ENCODE results near the gene PLK3.

The PLK3 gene

GRCh38 chr1:44799770-44800584, at the start of gene PLK3:
TSS of gene PLK3 (plus strand) at chr1:44800377. CDS start at chr1:44800464, 87 bp downstream.
- H4K20me1 ChIP-seq (ENCODE audit: insufficient read depth, low read length): no peaks in the 10 kb centered on the region
- H3K27ac ChIP-seq (ENCODE audit: low read length): peak within 1 kb of the TSS; percentile 88
- peaks cover 29% of the 10 kb centered on the region for H3K36me3 ChIP-seq (ENCODE audit: insufficient read depth, low read length)
- peak within 1 kb of the TSS; percentile 89 for H2AFZ ChIP-seq (ENCODE audit: low read depth, low read length)
- peak within 1 kb of the TSS; percentile 55 to 76; a peak in 3 of 4 replicates for H3K4me3 ChIP-seq (ENCODE audit: low read depth in 1 of 2, low read length in 2 of 2)
- H3K4me1 ChIP-seq (ENCODE audit: insufficient read depth, low read length): peaks cover 34% of the 10 kb centered on the region
- TF ChIP-seq EZH2 (IDR thresholded peaks at IDR 0.05; ENCODE audit: borderline replicate concordance, low read depth, low read length, severe bottlenecking) (no peak), CTCF (IDR thresholded peaks at IDR 0.05; ENCODE audit: borderline replicate concordance, extremely low read depth, low read length, poor library complexity, severe bottlenecking) (peak; percentile 89)
- H3K9ac ChIP-seq (ENCODE audit: low read depth, low read length): peak within 1 kb of the TSS; percentile 87
- H3K27me3 ChIP-seq (ENCODE audit: insufficient read depth, low read length, poor library complexity): no peaks in the 10 kb centered on the region
- DNase-seq: peak; percentile 98
- ATAC-seq (ENCODE audit: insufficient read depth, low read depth): peak; percentile 85
- peak within 1 kb of the TSS; percentile 92 for H3K4me2 ChIP-seq (ENCODE audit: insufficient read depth, low read length)
- no peaks in the 10 kb centered on the region for H3K9me3 ChIP-seq (ENCODE audit: insufficient read depth, low read length, severe bottlenecking)
- no peaks in the 10 kb centered on the region for H3K79me2 ChIP-seq (ENCODE audit: insufficient read depth, low read length)

- Histone ChIP-seq H2AFZ (ENCODE audit: low read depth, low read length) (no peak overlapping the region), H3K9me3 (ENCODE audit: insufficient read depth, low read length, severe bottlenecking) (no peaks in the 10 kb centered on the region), H3K4me1 (ENCODE audit: insufficient read depth, low read length) (no peaks in the 10 kb centered on the region), H4K20me1 (ENCODE audit: insufficient read depth, low read length) (0 out of 2 replicates have a peak, but pooled peaks cover 5% of the 10 kb centered on the region), H3K27me3 (ENCODE audit: insufficient read depth, low read length, poor library complexity) (no peaks in the 10 kb centered on the region), H3K27ac (ENCODE audit: low read length) (0 out of 2 replicates have a peak overlapping the region, but pooled peaks have one; percentile 17), H3K79me2 (ENCODE audit: insufficient read depth, low read length) (no peaks in the 10 kb centered on the region; the same call in 1 of the 2 replicates), H3K4me3 (ENCODE audit: low read depth in 1 of 2, low read length in 2 of 2) (no peak overlapping the region), H3K9ac (ENCODE audit: low read depth, low read length) (no peak overlapping the region), H3K36me3 (ENCODE audit: insufficient read depth, low read length) (peaks cover 99% of the 10 kb centered on the region), H3K4me2 (ENCODE audit: insufficient read depth, low read length) (no peak overlapping the region)
- DNase-seq: no peak
- 0 out of 3 replicates have a peak, but pooled peaks have one; percentile 21 for ATAC-seq (ENCODE audit: insufficient read depth, low read depth)
- TF ChIP-seq EZH2 (IDR thresholded peaks at IDR 0.05; ENCODE audit: borderline replicate concordance, low read depth, low read length, severe bottlenecking): no peak
- no peak for TF ChIP-seq CTCF (IDR thresholded peaks at IDR 0.05; ENCODE audit: borderline replicate concordance, extremely low read depth, low read length, poor library complexity, severe bottlenecking)
These were observed 42.8 kb upstream of the PLK3 start for GRCh38 chr1:44757420-44757819.

- H2AFZ ChIP-seq (ENCODE audit: low read depth, low read length): no peak overlapping the region
- H3K9me3 ChIP-seq (ENCODE audit: insufficient read depth, low read length, severe bottlenecking): no peaks in the 10 kb centered on the region
- no peak overlapping the region for H3K4me3 ChIP-seq (ENCODE audit: low read depth in 1 of 2, low read length in 2 of 2)
- ATAC-seq (ENCODE audit: insufficient read depth, low read depth): no peak
- TF ChIP-seq CTCF (IDR thresholded peaks at IDR 0.05; ENCODE audit: borderline replicate concordance, extremely low read depth, low read length, poor library complexity, severe bottlenecking): no peak
- no peak for TF ChIP-seq EZH2 (IDR thresholded peaks at IDR 0.05; ENCODE audit: borderline replicate concordance, low read depth, low read length, severe bottlenecking)
- H3K4me1 ChIP-seq (ENCODE audit: insufficient read depth, low read length): no peaks in the 10 kb centered on the region
- H4K20me1 ChIP-seq (ENCODE audit: insufficient read depth, low read length): no peaks in the 10 kb centered on the region
- no peak overlapping the region for H3K4me2 ChIP-seq (ENCODE audit: insufficient read depth, low read length)
- DNase-seq: no peak
- no peaks in the 10 kb centered on the region; the same call in 1 of the 2 replicates for H3K79me2 ChIP-seq (ENCODE audit: insufficient read depth, low read length)
- H3K27ac ChIP-seq (ENCODE audit: low read length): no peak overlapping the region
- no peaks in the 10 kb centered on the region for H3K27me3 ChIP-seq (ENCODE audit: insufficient read depth, low read length, poor library complexity)
- H3K9ac ChIP-seq (ENCODE audit: low read depth, low read length): no peak overlapping the region
- peaks cover 99% of the 10 kb centered on the region for H3K36me3 ChIP-seq (ENCODE audit: insufficient read depth, low read length)
These were observed 41.1 kb upstream of the PLK3 start for GRCh38 chr1:44759077-44759476.
